Endothelial cell (in vitro differentiated cells): ENCODE results near the gene SMARCD3. TPM values are rescaled to one million over a fixed set of nuclear protein-coding genes. Genes with fewer than 3 reads are reported as not detected.
A peak's percentile ranks its signal among the peaks of the same experiment; 100 is the strongest.

Experiments used
- DNase-seq: peaks from one replicate; pipeline ENCODE4 v3.0.0; 2021; ENCODE audit warnings: low spot score
- H3K27ac Mint-ChIP-seq: one replicate; pipeline ENCODE4 v1.8.0; 2021; ENCODE audit warnings: mixed read lengths, inconsistent platforms; ENCODE audit not compliant: unreplicated experiment
- H3K27me3 Mint-ChIP-seq: one replicate; pipeline ENCODE4 v1.8.0; 2021; ENCODE audit warnings: mild to moderate bottlenecking, moderate library complexity, mixed read lengths, inconsistent platforms; ENCODE audit not compliant: unreplicated experiment
- H3K36me3 Mint-ChIP-seq: one replicate; pipeline ENCODE4 v1.8.0; 2021; ENCODE audit warnings: mild to moderate bottlenecking, low read depth, mixed read lengths, inconsistent platforms; ENCODE audit not compliant: unreplicated experiment
- H3K4me1 Mint-ChIP-seq: one replicate; pipeline ENCODE4 v1.8.0; 2021; ENCODE audit warnings: mild to moderate bottlenecking, mixed read lengths, inconsistent platforms; ENCODE audit not compliant: unreplicated experiment
- H3K4me3 Mint-ChIP-seq: one replicate; pipeline ENCODE4 v1.8.0; 2021; ENCODE audit warnings: mild to moderate bottlenecking, mixed read lengths, inconsistent platforms; ENCODE audit not compliant: unreplicated experiment
- H3K9me3 Mint-ChIP-seq: one replicate; pipeline ENCODE4 v1.8.0; 2021; ENCODE audit warnings: mixed read lengths, inconsistent platforms; ENCODE audit not compliant: unreplicated experiment
- total RNA-seq: library from RNA; stranded (reverse); fragmentation: NEBNext Ultra II Directional; extraction: Animal tissue kit (Norgen Biotek cat#: 25700); gene quantifications from one replicate; pipeline ENCODE4 v1.2.1, GENCODE V29; 2021; ENCODE audit not compliant: unreplicated experiment
- TF ChIP-seq, protein P1 (sequence below): fragments of 200-600 bp; sonication (generic); IDR thresholded peaks from one replicate; pipeline ENCODE4 v1.5.0; 2021; ENCODE audit warnings: antibody characterized with exemption; ENCODE audit not compliant: unreplicated experiment

Gene SMARCD3
- total RNA-seq, 1 donor from 2014 or later: 5.4 TPM

- no peak overlapping the region for H3K27ac Mint-ChIP-seq
- H3K36me3 Mint-ChIP-seq: peaks cover 51% of the 10 kb centered on the region
- TF ChIP-seq, protein P1, sequence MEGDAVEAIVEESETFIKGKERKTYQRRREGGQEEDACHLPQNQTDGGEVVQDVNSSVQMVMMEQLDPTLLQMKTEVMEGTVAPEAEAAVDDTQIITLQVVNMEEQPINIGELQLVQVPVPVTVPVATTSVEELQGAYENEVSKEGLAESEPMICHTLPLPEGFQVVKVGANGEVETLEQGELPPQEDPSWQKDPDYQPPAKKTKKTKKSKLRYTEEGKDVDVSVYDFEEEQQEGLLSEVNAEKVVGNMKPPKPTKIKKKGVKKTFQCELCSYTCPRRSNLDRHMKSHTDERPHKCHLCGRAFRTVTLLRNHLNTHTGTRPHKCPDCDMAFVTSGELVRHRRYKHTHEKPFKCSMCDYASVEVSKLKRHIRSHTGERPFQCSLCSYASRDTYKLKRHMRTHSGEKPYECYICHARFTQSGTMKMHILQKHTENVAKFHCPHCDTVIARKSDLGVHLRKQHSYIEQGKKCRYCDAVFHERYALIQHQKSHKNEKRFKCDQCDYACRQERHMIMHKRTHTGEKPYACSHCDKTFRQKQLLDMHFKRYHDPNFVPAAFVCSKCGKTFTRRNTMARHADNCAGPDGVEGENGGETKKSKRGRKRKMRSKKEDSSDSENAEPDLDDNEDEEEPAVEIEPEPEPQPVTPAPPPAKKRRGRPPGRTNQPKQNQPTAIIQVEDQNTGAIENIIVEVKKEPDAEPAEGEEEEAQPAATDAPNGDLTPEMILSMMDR: no peak
- no peaks in the 10 kb centered on the region for H3K9me3 Mint-ChIP-seq
- no peak overlapping the region for H3K4me3 Mint-ChIP-seq
- peaks cover 1% of the 10 kb centered on the region for H3K27me3 Mint-ChIP-seq
- no peak for DNase-seq
- H3K4me1 Mint-ChIP-seq: peaks cover 5% of the 10 kb centered on the region
Observed at GRCh38 chr7:151213826-151214225, 34.7 kb downstream of the SMARCD3 start.

GRCh38 chr7:151212626-151213025 lies 35.9 kb downstream of the SMARCD3 start:
- TF ChIP-seq, protein P1: no peak
- DNase-seq: no peak
- no peak overlapping the region for H3K27ac Mint-ChIP-seq
- H3K9me3 Mint-ChIP-seq: no peaks in the 10 kb centered on the region
- no peaks in the 10 kb centered on the region for H3K4me1 Mint-ChIP-seq
- peaks cover 39% of the 10 kb centered on the region for H3K36me3 Mint-ChIP-seq
- H3K27me3 Mint-ChIP-seq: peaks cover 3% of the 10 kb centered on the region
- H3K4me3 Mint-ChIP-seq: no peak overlapping the region

DNA sequence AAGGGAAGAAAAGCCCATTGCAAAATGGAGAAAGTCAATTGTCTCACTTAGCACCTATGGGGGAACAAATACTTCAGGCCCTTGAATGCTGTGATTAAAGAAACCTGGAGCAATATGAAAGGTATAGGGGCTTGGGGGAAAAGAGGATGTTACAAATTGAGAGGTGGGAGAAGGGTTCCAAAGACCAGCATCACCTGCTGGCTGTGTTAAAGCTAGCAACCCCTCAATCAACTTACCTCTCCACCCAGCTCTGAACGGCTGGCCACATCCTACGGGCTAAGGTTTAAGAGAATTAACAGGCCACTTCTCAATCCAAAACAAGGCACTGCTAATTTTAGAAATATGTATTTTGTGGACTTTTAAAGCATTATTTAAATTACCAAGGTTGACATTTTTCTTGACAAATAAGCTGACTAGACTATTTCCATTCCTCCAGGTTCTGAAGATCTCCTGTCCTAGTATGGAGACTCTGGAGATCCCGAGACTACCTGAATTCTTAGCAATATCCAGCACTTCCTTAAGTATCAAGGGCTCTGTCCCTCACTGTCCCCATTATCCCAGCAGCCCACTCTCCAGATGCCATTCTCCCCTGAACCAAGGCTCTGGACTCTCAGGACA lies 37.2 kb downstream of the SMARCD3 start:
- Mint-ChIP-seq H3K9me3 (no peaks in the 10 kb centered on the region), H3K36me3 (peaks cover 35% of the 10 kb centered on the region), H3K27ac (no peak overlapping the region), H3K27me3 (peaks cover 3% of the 10 kb centered on the region), H3K4me3 (no peak overlapping the region), H3K4me1 (no peaks in the 10 kb centered on the region)
- no peak for DNase-seq
- TF ChIP-seq, protein P1: no peak

DNA sequence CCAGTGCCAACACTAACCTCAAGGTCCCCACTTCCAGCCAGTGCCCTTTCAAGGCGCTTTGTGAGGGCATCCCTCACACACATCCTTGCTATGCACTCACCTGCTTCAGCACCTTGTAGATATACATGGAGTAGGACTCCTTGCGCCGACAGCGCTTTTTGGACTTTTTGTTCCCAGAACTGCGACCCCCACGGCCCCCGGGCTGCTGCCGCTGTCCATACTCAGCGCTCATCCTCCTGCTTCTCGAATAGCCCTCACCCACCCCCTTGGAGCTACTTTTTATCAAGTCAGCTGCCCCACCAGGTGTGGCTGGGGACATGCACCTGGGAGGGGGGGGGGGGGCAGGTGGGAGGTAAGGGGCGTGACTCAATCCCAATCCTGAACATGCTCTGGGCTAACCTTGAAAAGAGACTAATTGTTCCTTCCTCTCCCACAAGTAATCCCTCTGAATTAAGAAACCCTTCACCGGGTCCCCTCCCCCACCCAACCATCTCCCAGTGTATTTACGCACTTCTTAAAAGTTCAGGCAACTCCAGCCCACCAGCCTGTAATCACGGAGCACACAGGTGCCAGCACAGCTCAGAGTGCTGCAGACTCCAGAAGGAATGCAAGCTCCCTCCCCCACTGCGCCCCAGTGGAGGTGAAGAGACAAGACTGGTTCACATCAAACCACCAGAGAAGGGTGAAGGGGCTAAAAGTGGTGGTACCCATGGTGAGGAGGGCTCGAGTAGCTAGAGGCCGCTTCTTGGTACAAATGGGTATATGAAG lies 38.2 kb downstream of the SMARCD3 start, which contains the start of gene H2BK1:
Gene H2BK1 (minus strand): TSS at position 402 of the 768 bp plus-strand sequence. CDS start 170 bp downstream, at position 232.
- peaks cover 31% of the 10 kb centered on the region for H3K36me3 Mint-ChIP-seq
- DNase-seq: no peak
- H3K4me1 Mint-ChIP-seq: no peaks in the 10 kb centered on the region
- no peaks in the 10 kb centered on the region for H3K9me3 Mint-ChIP-seq
- peak within 1 kb of the TSS; percentile 2 for H3K4me3 Mint-ChIP-seq
- H3K27me3 Mint-ChIP-seq: peaks cover 5% of the 10 kb centered on the region
- TF ChIP-seq, protein P1: no peak
- peak within 1 kb of the TSS; percentile 55 for H3K27ac Mint-ChIP-seq

- no peak for DNase-seq
Observed at GRCh38 chr7:151209588-151209987, 38.9 kb downstream of the SMARCD3 start.

More at GRCh38 chr7:151209588-151209987, 38.9 kb downstream of the SMARCD3 start:
- H3K27ac Mint-ChIP-seq: peak overlapping the region; percentile 55
- no peaks in the 10 kb centered on the region for H3K4me1 Mint-ChIP-seq
- peak overlapping the region; percentile 2 for H3K4me3 Mint-ChIP-seq
- TF ChIP-seq, protein P1: no peak
- no peaks in the 10 kb centered on the region for H3K9me3 Mint-ChIP-seq
- peaks cover 26% of the 10 kb centered on the region for H3K36me3 Mint-ChIP-seq
- peaks cover 7% of the 10 kb centered on the region for H3K27me3 Mint-ChIP-seq
